Keratinocyte (primary cell): ENCODE measurements around the gene MYL6. TPM values are rescaled to one million over a fixed set of nuclear protein-coding genes. Genes with fewer than 3 reads are reported as not detected.
A peak's percentile ranks its signal among the peaks of the same experiment; 100 is the strongest.

Source experiments
- DNase-seq: peaks from one replicate; pipeline ENCODE4 v3.0.0-alpha.2; 2011; ENCODE audit warnings: low read depth, missing footprints, low spot score
- FAIRE-seq: peaks from 2 replicates; lab custom pipeline; 2011; peaks lifted over from hg19 to GRCh38; lab: Jason Lieb, UNC
- H2AFZ ChIP-seq: 2 replicates; pipeline ENCODE4 v1.6.0; 2012; ENCODE audit warnings: low read length, control low read depth, inconsistent platforms; ENCODE audit not compliant: control insufficient read depth
- H3K27ac ChIP-seq: 2 replicates; pipeline ENCODE4 v1.5.1; 2011; ENCODE audit warnings: low read length; ENCODE audit not compliant: control insufficient read depth, insufficient read depth
- H3K27me3 ChIP-seq: 3 replicates; pipeline ENCODE4 v1.6.0; 2011; ENCODE audit warnings: low read length; ENCODE audit not compliant: control insufficient read depth, insufficient read depth; ENCODE audit errors: extremely low read depth
- H3K36me3 ChIP-seq, 2 experiments: 2 replicates in 1 of 2; 3 replicates in 1 of 2; pipeline ENCODE4 v1.5.1; 2011; ENCODE audit warnings: low read length in 2 of 2, mild to moderate bottlenecking in 1 of 2; ENCODE audit not compliant: control insufficient read depth in 2 of 2, insufficient read depth in 2 of 2; ENCODE audit errors: extremely low read depth in 1 of 2
- H3K4me1 ChIP-seq: 3 replicates; pipeline ENCODE4 v1.5.1; 2011; ENCODE audit warnings: low read length; ENCODE audit not compliant: control insufficient read depth, insufficient read depth; ENCODE audit errors: extremely low read depth
- H3K4me2 ChIP-seq: 3 replicates; pipeline ENCODE4 v1.6.0; 2011; ENCODE audit warnings: low read depth, low read length; ENCODE audit not compliant: control insufficient read depth, insufficient read depth; ENCODE audit errors: extremely low read depth
- H3K4me3 ChIP-seq, 3 experiments: fragments of 200-600 bp in 1 of 3; sonication (generic) in 1 of 3; 2 replicates in 2 of 3; 3 replicates in 1 of 3; pipeline ENCODE4 v1.5.1; 2011 to 2016; ENCODE audit warnings: low read length in 3 of 3, mild to moderate bottlenecking in 3 of 3, control low read depth in 2 of 3, inconsistent platforms in 1 of 3, low read depth in 1 of 3, mixed read lengths in 1 of 3, mixed run types in 1 of 3, moderate library complexity in 1 of 3; ENCODE audit not compliant: control insufficient read depth in 2 of 3, insufficient read depth in 2 of 3; ENCODE audit errors: extremely low read depth in 1 of 3
- H3K79me2 ChIP-seq: 2 replicates; pipeline ENCODE4 v1.6.0; 2012; ENCODE audit warnings: low read length; ENCODE audit not compliant: control insufficient read depth, insufficient read depth
- H3K9ac ChIP-seq: 3 replicates; pipeline ENCODE4 v1.6.0; 2011; ENCODE audit warnings: low read length; ENCODE audit not compliant: control insufficient read depth, insufficient read depth; ENCODE audit errors: extremely low read depth
- H3K9me1 ChIP-seq: 3 replicates; pipeline ENCODE4 v1.6.0; 2011; ENCODE audit warnings: low read length; ENCODE audit not compliant: control insufficient read depth, insufficient read depth; ENCODE audit errors: extremely low read depth
- H3K9me3 ChIP-seq: 2 replicates; pipeline ENCODE4 v1.5.1; 2012; ENCODE audit warnings: low read depth, low read length; ENCODE audit not compliant: control insufficient read depth
- H4K20me1 ChIP-seq: 3 replicates; pipeline ENCODE4 v1.6.0; 2011; ENCODE audit warnings: low read length; ENCODE audit not compliant: control insufficient read depth, insufficient read depth; ENCODE audit errors: extremely low read depth
- CTCF ChIP-seq, 3 experiments: IDR thresholded peaks in 1 of 3; conservative IDR thresholded peaks in 1 of 3; optimal IDR thresholded peaks in 1 of 3; 2 replicates in 2 of 3; 3 replicates in 1 of 3; pipeline versions ENCODE3 to v1.5.1; 2011; ENCODE audit warnings: low read length in 3 of 3, mild to moderate bottlenecking in 3 of 3, moderate library complexity in 2 of 3, control low read depth in 1 of 3, inconsistent platforms in 1 of 3; ENCODE audit not compliant: insufficient read depth in 2 of 3; ENCODE audit errors: extremely low read depth in 1 of 3
- EZH2 ChIP-seq: IDR thresholded peaks from one replicate; pipeline ENCODE4 v1.6.1; 2012; ENCODE audit warnings: inconsistent platforms, mild to moderate bottlenecking, low read length, moderate library complexity
- dilution Hi-C: fragments of 300-500 bp; cut with MboI; formaldehyde crosslinking; loops from one replicate; pipeline ENCODE4 v1.7.0; 2020; ENCODE audit warnings: low sequenced_read_pairs; ENCODE audit not compliant: extremely low pct_ligation_motif_present
- polyA plus RNA-seq, 5 experiments: library from polyadenylated mRNA; depleted of rRNA in 3 of 5; stranded (reverse) in 3 of 5; stranded (forward) in 1 of 5; unstranded in 1 of 5; fragments of >200 nt; gene quantifications; 1 replicate in 1 of 5; 2 replicates in 3 of 5; 3 replicates in 1 of 5; pipeline versions ENCODE4 v1.2.1 to v1.2.3, GENCODE V29; 2011 to 2012; ENCODE audit warnings: missing spikeins in 2 of 5, low read depth in 1 of 5, low replicate concordance in 1 of 5

MYL6 gene
- polyA plus RNA-seq, 1 donor (not counting 4 experiments of a cell fraction or from before 2014, with no cell fraction given): 4,542 TPM

GRCh38 chr12:56119361-56119796 is 38.8 kb upstream of the MYL6 start:
- TF ChIP-seq EZH2 (no peak), CTCF (optimal IDR thresholded peaks at IDR 0.05 in 1 of 3, IDR thresholded peaks at IDR 0.05 in 1 of 3, conservative IDR thresholded peaks at IDR 0.05 in 1 of 3; ENCODE audit: extremely low read depth in 1 of 3, insufficient read depth in 2 of 3, low read length in 3 of 3) (peak; percentile 75 to 83 (median 79))
- Histone ChIP-seq H3K27me3 (no peaks in the 10 kb centered on the region), H3K4me1 (peaks cover 26% of the 10 kb centered on the region), H3K9ac (peak overlapping the region; percentile 77), H3K9me1 (no peaks in the 10 kb centered on the region), H3K36me3 (peaks cover 3 to 27% of the 10 kb centered on the region in 2 experiments), H3K4me2 (peak overlapping the region; percentile 93), H4K20me1 (no peaks in the 10 kb centered on the region), H3K4me3 (peak overlapping the region in 2 of 3 experiments; percentile 71 to 72), H3K79me2 (peaks cover 11% of the 10 kb centered on the region), H2AFZ (no peak overlapping the region), H3K9me3 (no peaks in the 10 kb centered on the region), H3K27ac (peak overlapping the region; percentile 66)
- dilution Hi-C loops: no loop called here
- FAIRE-seq (peak; percentile 71), DNase-seq (no peak)

- Histone ChIP-seq H2AFZ (no peak overlapping the region), H3K36me3 (peaks cover 3 to 27% of the 10 kb centered on the region in 2 experiments), H3K9me3 (no peaks in the 10 kb centered on the region), H3K27me3 (no peaks in the 10 kb centered on the region), H3K4me2 (peak overlapping the region; percentile 93), H3K4me3 (peak overlapping the region in 2 of 3 experiments; percentile 50 to 54), H4K20me1 (no peaks in the 10 kb centered on the region), H3K9me1 (no peaks in the 10 kb centered on the region), H3K9ac (peak overlapping the region; percentile 77), H3K27ac (peak overlapping the region; percentile 66), H3K79me2 (peaks cover 11% of the 10 kb centered on the region), H3K4me1 (peaks cover 24% of the 10 kb centered on the region)
- TF ChIP-seq EZH2 (no peak), CTCF (optimal IDR thresholded peaks at IDR 0.05 in 1 of 3, IDR thresholded peaks at IDR 0.05 in 1 of 3, conservative IDR thresholded peaks at IDR 0.05 in 1 of 3; ENCODE audit: extremely low read depth in 1 of 3, insufficient read depth in 2 of 3, low read length in 3 of 3) (no peak)
- no peak for DNase-seq
- FAIRE-seq: peak; percentile 13
- dilution Hi-C loops: loop anchor here (10.0 kb wide), 1 partner anchor 54 kb away; no protein-coding TSS in a partner anchor
Measured at GRCh38 chr12:56120158-56120846, 37.9 kb upstream of the MYL6 start.
